GM12878 (cell line): ENCODE data around the gene PDZK1. TPM values are rescaled to one million over a fixed set of nuclear protein-coding genes. Genes with fewer than 3 reads are reported as not detected.
"Not testable (repeated sequence)": the region's sequence is repeated elsewhere in the genome, so short reads cannot be mapped to it uniquely, and the experiment has no call there.

ENCODE experiments used
- ATAC-seq: fragments of 200-7000 bp; cut with Tn5 transposase; 3 replicates; pipeline ENCODE4 v1.9.1; 2020; ENCODE audit warnings: mild to moderate bottlenecking, moderate library complexity
- BruUV-seq: library from RNA; stranded (reverse); fragments of 400-500 nt; replicated peaks from 2 replicates; lab custom pipeline; 2021; lab: Mats Ljungman, UMichigan
- CTCF ChIA-PET: fragments of 300-600 bp; sonication (Branson Sonifier 250); formaldehyde crosslinking; extraction: SDS; loops from one replicate; lab custom pipeline; 2021; ENCODE audit warnings: inconsistent platforms; lab: Yijun Ruan, JAX
- POLR2A ChIA-PET: fragments of 350-600 bp; formaldehyde crosslinking; extraction: SDS; loops from one replicate; lab custom pipeline; 2021; ENCODE audit warnings: inconsistent platforms; lab: Charles Lee
- RAD21 ChIA-PET: fragments of 300-600 bp; sonication (Branson Sonifier 250); formaldehyde crosslinking; loops from one replicate; lab custom pipeline; 2023; ENCODE audit warnings: antibody characterized with exemption; ENCODE audit not compliant: unreplicated experiment; lab: Charles Lee
- SMC1A ChIA-PET: fragments of 300-600 bp; sonication (Branson Sonifier 250); formaldehyde crosslinking; loops from one replicate; lab custom pipeline; 2023; ENCODE audit not compliant: unreplicated experiment, uncharacterized antibody; lab: Charles Lee
- DNase-seq: peaks from one replicate; pipeline ENCODE4 v3.0.0-alpha.2; 2011; ENCODE audit warnings: low read depth, low spot score
- FAIRE-seq: peaks from 3 replicates; lab custom pipeline; 2011; peaks lifted over from hg19 to GRCh38; lab: Jason Lieb, UNC
- H2AFZ ChIP-seq: 2 replicates; pipeline ENCODE4 v1.6.0; 2011; ENCODE audit warnings: low read depth, low read length, control low read depth; ENCODE audit not compliant: control insufficient read depth
- H3K27ac ChIP-seq: 2 replicates; pipeline ENCODE4 v1.5.1; 2011; ENCODE audit warnings: control low read depth; ENCODE audit not compliant: control insufficient read depth, insufficient read depth
- H3K27me3 ChIP-seq, 2 experiments: replicated peaks in 1 of 2; 2 replicates each; pipeline versions ENCODE4 v1.6.0 to v1.6.1; 2011; ENCODE audit warnings: low read length in 1 of 2; ENCODE audit not compliant: control insufficient read depth in 2 of 2, insufficient read depth in 2 of 2
- H3K36me3 ChIP-seq, 2 experiments: 2 replicates each; pipeline ENCODE4 v1.5.1; 2011; ENCODE audit warnings: low read length in 1 of 2; ENCODE audit not compliant: control insufficient read depth in 2 of 2, insufficient read depth in 2 of 2
- H3K4me1 ChIP-seq: 2 replicates; pipeline ENCODE4 v1.6.1; 2011; ENCODE audit warnings: mild to moderate bottlenecking, low read length, moderate library complexity, mixed read lengths; ENCODE audit not compliant: control insufficient read depth, insufficient read depth
- H3K4me2 ChIP-seq: 2 replicates; pipeline ENCODE4 v1.6.0; 2011; ENCODE audit warnings: control low read depth; ENCODE audit not compliant: control insufficient read depth, insufficient read depth
- H3K4me3 ChIP-seq: fragments of 200-600 bp; sonication (generic); 2 replicates; pipeline ENCODE4 v1.5.1; 2016
- H3K79me2 ChIP-seq: 2 replicates; pipeline ENCODE4 v1.6.0; 2011; ENCODE audit warnings: low read length; ENCODE audit not compliant: control insufficient read depth, insufficient read depth
- H3K9ac ChIP-seq: 2 replicates; pipeline ENCODE4 v1.8.0; 2011; ENCODE audit warnings: low read length, control low read depth, mixed read lengths; ENCODE audit not compliant: control insufficient read depth, insufficient read depth
- H3K9me3 ChIP-seq: replicated peaks from 3 replicates; pipeline ENCODE4 v1.5.1; 2011; ENCODE audit warnings: mild to moderate bottlenecking, low read length; ENCODE audit not compliant: control insufficient read depth, insufficient read depth
- H4K20me1 ChIP-seq: 2 replicates; pipeline ENCODE4 v1.6.0; 2011; ENCODE audit not compliant: control insufficient read depth, insufficient read depth
- WGBS: methylation state at CpG from one replicate; pipeline ENCODE4 v1.1.6; 2016; ENCODE audit warnings: low lambda C conversion rate; ENCODE audit not compliant: insufficient replicate concordance, insufficient coverage; ENCODE audit errors: missing lambda C conversion rate; 5-methylcytosine and 5-hydroxymethylcytosine counted together
- in situ Hi-C: fragments of 300-500 bp; cut with MboI; formaldehyde crosslinking; loops from 9 replicates; pipeline ENCODE4 v1.14.3; 2018; ENCODE audit warnings: mixed read lengths
- intact Hi-C: fragments of 100-400 bp; cut with micrococcal nuclease; formaldehyde crosslinking; loops from one replicate; pipeline ENCODE4 v1.14.2; 2022; ENCODE audit not compliant: unreplicated experiment
- polyA plus RNA-seq, 11 experiments: library from polyadenylated mRNA; depleted of rRNA in 4 of 11; unstranded in 6 of 11; stranded (reverse) in 5 of 11; fragments of >200 nt; fragmentation: Nextera tagmentation in 4 of 11; fragmentation: Illumina TruSeq in 1 of 11; extraction: Ambion mirVana in 4 of 11; extraction: Trizol in 1 of 11; gene quantifications; 1 replicate in 1 of 11; 2 replicates in 10 of 11; pipeline versions ENCODE4 v1.2.1 to v1.2.3, GENCODE V29; 2011 to 2016; ENCODE audit warnings: inconsistent platforms in 2 of 11, missing spikeins in 2 of 11, low read depth in 1 of 11
- total RNA-seq, 4 experiments: library from RNA; depleted of rRNA in 3 of 4; stranded (reverse); fragments of >200 nt in 3 of 4; fragmentation: Illumina TruSeq in 1 of 4; extraction: Trizol in 1 of 4; gene quantifications; 2 replicates each; pipeline versions ENCODE4 v1.2.1 to v1.2.3, GENCODE V29; 2013 to 2021

Gene PDZK1
- total and polyA plus RNA-seq, 10 of the 15 experiments (the other 5 are each of a cell fraction or from before 2014, with no cell fraction given), result 0.09 to 5.0 (median 0.31) TPM

DNA sequence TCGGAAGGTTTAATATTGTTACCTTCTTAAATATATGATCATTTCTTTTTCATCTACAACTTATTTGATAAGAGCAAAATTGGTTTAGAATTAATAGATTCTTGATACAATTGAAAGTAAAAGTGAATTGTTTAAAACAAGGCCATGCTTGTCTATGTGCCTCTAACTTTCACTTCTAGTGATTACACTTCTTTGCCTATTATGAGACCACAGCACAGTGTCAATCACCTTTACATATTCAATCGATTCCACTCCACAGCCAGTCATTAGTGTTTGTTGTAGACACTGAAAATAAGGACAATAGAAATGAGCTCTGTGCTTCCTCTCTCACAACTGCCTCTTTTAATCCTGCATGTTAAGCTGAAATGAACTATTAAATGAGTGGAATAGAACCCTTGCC, 65.3 kb downstream of the PDZK1 start:
- H3K27ac ChIP-seq, intact Hi-C loops, FAIRE-seq, RAD21 ChIA-PET, H3K79me2 ChIP-seq, BruUV-seq, CTCF ChIA-PET, H3K36me3 ChIP-seq, POLR2A ChIA-PET, SMC1A ChIA-PET, DNase-seq, H4K20me1 ChIP-seq, in situ Hi-C loops, H3K4me1 ChIP-seq, H3K4me3 ChIP-seq, H3K27me3 ChIP-seq, H3K9me3 ChIP-seq, H3K4me2 ChIP-seq, H3K9ac ChIP-seq, H2AFZ ChIP-seq: not testable (repeated sequence)
- 86% methylated on average over 1 of the region's 2 CpGs for WGBS
- ATAC-seq, result peak; percentile 81

DNA sequence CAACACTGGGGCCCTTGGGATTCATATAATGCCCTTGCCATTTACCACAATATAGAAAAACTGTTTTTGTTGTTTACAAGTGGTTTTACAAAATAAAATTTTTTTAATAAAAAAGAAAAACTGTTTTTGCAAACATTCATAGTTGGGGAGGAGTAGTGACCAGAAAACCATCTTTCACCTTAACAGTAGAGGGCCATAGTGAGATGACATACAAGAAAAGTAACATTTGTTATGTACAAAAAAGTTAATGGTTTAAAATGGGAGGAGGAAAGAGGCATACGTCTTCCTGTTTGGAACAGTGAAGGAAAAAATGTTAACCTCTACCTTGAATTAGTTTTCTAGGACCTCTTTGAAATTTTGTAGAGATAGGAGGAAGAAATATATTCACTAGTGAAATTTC, 70.9 kb downstream of the PDZK1 start:
- H3K4me2 ChIP-seq, SMC1A ChIA-PET, RAD21 ChIA-PET, H3K36me3 ChIP-seq, in situ Hi-C loops, FAIRE-seq, H3K27ac ChIP-seq, H3K9ac ChIP-seq, BruUV-seq, H3K79me2 ChIP-seq, H4K20me1 ChIP-seq, H3K4me3 ChIP-seq, H3K27me3 ChIP-seq, POLR2A ChIA-PET, H3K9me3 ChIP-seq, H3K4me1 ChIP-seq, H2AFZ ChIP-seq, ATAC-seq, DNase-seq: not testable (repeated sequence)
- CTCF ChIA-PET, result interaction anchor here (1.3 kb wide), 1 partner anchor 84 kb away, joined by 4 read pairs; no protein-coding TSS in a partner anchor
- intact Hi-C loops, result loop anchor here (5.0 kb wide), 1 partner anchor 86 kb away; no protein-coding TSS in a partner anchor
- 50% methylated on average over 1 of the region's 1 CpG for WGBS

DNA sequence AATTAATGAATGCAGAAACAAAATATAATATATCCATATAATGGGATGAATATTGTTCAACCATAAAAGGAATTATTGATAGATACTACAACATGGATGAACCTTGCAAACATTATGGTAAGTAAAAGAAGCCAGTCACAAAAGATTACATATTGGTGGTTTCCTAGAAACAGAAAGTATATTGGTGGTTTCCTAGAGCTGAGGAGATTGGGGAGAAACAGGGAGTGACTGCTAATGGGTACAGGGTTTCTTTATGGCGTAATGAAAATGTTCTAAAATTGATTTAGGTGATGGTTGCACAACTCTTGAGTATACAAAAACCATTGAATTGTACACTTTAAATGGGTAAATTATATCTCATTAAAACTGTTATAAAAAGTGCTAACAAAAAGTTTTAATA, 85.0 kb downstream of the PDZK1 start:
- ATAC-seq, H3K9me3 ChIP-seq, H4K20me1 ChIP-seq, FAIRE-seq, RAD21 ChIA-PET, H2AFZ ChIP-seq, H3K9ac ChIP-seq, CTCF ChIA-PET, SMC1A ChIA-PET, H3K79me2 ChIP-seq, H3K4me1 ChIP-seq, POLR2A ChIA-PET, in situ Hi-C loops, DNase-seq, H3K4me3 ChIP-seq, H3K4me2 ChIP-seq, H3K36me3 ChIP-seq, intact Hi-C loops, BruUV-seq, H3K27me3 ChIP-seq, H3K27ac ChIP-seq: not testable (repeated sequence)
- no CpG with 5 or more reads among the region's 1 CpG for WGBS

Other genes starting within 250 kb of the PDZK1 start
Only the 7 nearest of the 10 such genes appear.
- gene GPR89A, start 99.4 kb downstream of the PDZK1 start, total RNA-seq (2014; rRNA removed), result 30.6 and 35.8 TPM in 2 replicates
- 26.4 and 26.5 TPM in 2 replicates for gene GPR89A, start 99.4 kb downstream of the PDZK1 start, total RNA-seq (2014; rRNA removed; fragmentation: Illumina TruSeq; extraction: Trizol)
- 21.8 and 22.7 TPM in 2 replicates for gene GPR89A, start 99.4 kb downstream of the PDZK1 start, total RNA-seq (2021)
- 34.8 and 45.9 TPM in 2 replicates for gene GPR89A, start 99.4 kb downstream of the PDZK1 start, polyA plus RNA-seq (2011; rRNA removed)
- 27.4 and 35.5 TPM in 2 replicates for gene GPR89A, start 99.4 kb downstream of the PDZK1 start, polyA plus RNA-seq (2014; fragmentation: Illumina TruSeq; extraction: Trizol)
- gene GPR89A, start 99.4 kb downstream of the PDZK1 start, polyA plus RNA-seq (2014; fragmentation: Nextera tagmentation; extraction: Ambion mirVana), result 10 to 100 TPM; 15.0 to 16.8 TPM
- gene GPR89A, start 99.4 kb downstream of the PDZK1 start, polyA plus RNA-seq (2014; rRNA removed), result 17.3 and 22.4 TPM in 2 replicates
- 10 to 100 TPM; 32.1 to 34.6 TPM for gene GPR89A, start 99.4 kb downstream of the PDZK1 start, polyA plus RNA-seq (2016; fragmentation: Nextera tagmentation; extraction: Ambion mirVana)
- gene CD160, start 12.1 kb upstream of the PDZK1 start, total RNA-seq (2014; rRNA removed), result 0.06 TPM in 1 of 2 replicates, not detected in the other
- gene CD160, start 12.1 kb upstream of the PDZK1 start, total RNA-seq (2014; rRNA removed; fragmentation: Illumina TruSeq; extraction: Trizol), result not detected in 2 replicates
- not detected in 2 replicates for gene CD160, start 12.1 kb upstream of the PDZK1 start, total RNA-seq (2021)
- 1.1 and 2.3 TPM in 2 replicates for gene CD160, start 12.1 kb upstream of the PDZK1 start, polyA plus RNA-seq (2011; rRNA removed)
- 0.25 TPM in 1 of 2 replicates, not detected in the other for gene CD160, start 12.1 kb upstream of the PDZK1 start, polyA plus RNA-seq (2014; fragmentation: Illumina TruSeq; extraction: Trizol)
- under 1 TPM in 1 of 2 experiments, not detected in 1; 0.26 TPM for gene CD160, start 12.1 kb upstream of the PDZK1 start, polyA plus RNA-seq (2014; fragmentation: Nextera tagmentation; extraction: Ambion mirVana)
- 0.14 TPM in 1 of 2 replicates, not detected in the other for gene CD160, start 12.1 kb upstream of the PDZK1 start, polyA plus RNA-seq (2014; rRNA removed)
- gene CD160, start 12.1 kb upstream of the PDZK1 start, polyA plus RNA-seq (2016; fragmentation: Nextera tagmentation; extraction: Ambion mirVana), result under 1 TPM; 0.14 to 0.83 TPM
- gene RNF115, start 116.7 kb upstream of the PDZK1 start, total RNA-seq (2014; rRNA removed), result 13.0 and 13.8 TPM in 2 replicates
- 15.3 and 16.3 TPM in 2 replicates for gene RNF115, start 116.7 kb upstream of the PDZK1 start, total RNA-seq (2014; rRNA removed; fragmentation: Illumina TruSeq; extraction: Trizol)
- 11.6 and 12.8 TPM in 2 replicates for gene RNF115, start 116.7 kb upstream of the PDZK1 start, total RNA-seq (2021)
- gene RNF115, start 116.7 kb upstream of the PDZK1 start, polyA plus RNA-seq (2011; rRNA removed), result 22.0 and 24.8 TPM in 2 replicates
- 15.5 and 18.3 TPM in 2 replicates for gene RNF115, start 116.7 kb upstream of the PDZK1 start, polyA plus RNA-seq (2014; fragmentation: Illumina TruSeq; extraction: Trizol)
- 1 to 10 TPM; 3.4 to 5.4 TPM for gene RNF115, start 116.7 kb upstream of the PDZK1 start, polyA plus RNA-seq (2014; fragmentation: Nextera tagmentation; extraction: Ambion mirVana)
- gene RNF115, start 116.7 kb upstream of the PDZK1 start, polyA plus RNA-seq (2014; rRNA removed), result 10.3 and 11.0 TPM in 2 replicates
- gene RNF115, start 116.7 kb upstream of the PDZK1 start, polyA plus RNA-seq (2016; fragmentation: Nextera tagmentation; extraction: Ambion mirVana), result 10 to 100 TPM; 12.5 to 12.9 TPM
- 30.8 and 32.0 TPM in 2 replicates for gene POLR3C, start 116.8 kb upstream of the PDZK1 start, total RNA-seq (2014; rRNA removed)
- 34.8 and 35.1 TPM in 2 replicates for gene POLR3C, start 116.8 kb upstream of the PDZK1 start, total RNA-seq (2014; rRNA removed; fragmentation: Illumina TruSeq; extraction: Trizol)
- gene POLR3C, start 116.8 kb upstream of the PDZK1 start, total RNA-seq (2021), result 32.9 and 34.5 TPM in 2 replicates
- 40.4 and 41.3 TPM in 2 replicates for gene POLR3C, start 116.8 kb upstream of the PDZK1 start, polyA plus RNA-seq (2011; rRNA removed)
- gene POLR3C, start 116.8 kb upstream of the PDZK1 start, polyA plus RNA-seq (2014; fragmentation: Illumina TruSeq; extraction: Trizol), result 40.9 and 45.7 TPM in 2 replicates
- 10 to 100 TPM; 13.0 to 21.1 TPM for gene POLR3C, start 116.8 kb upstream of the PDZK1 start, polyA plus RNA-seq (2014; fragmentation: Nextera tagmentation; extraction: Ambion mirVana)
- 29.7 and 31.1 TPM in 2 replicates for gene POLR3C, start 116.8 kb upstream of the PDZK1 start, polyA plus RNA-seq (2014; rRNA removed)
- 10 to 100 TPM; 44.0 to 44.8 TPM for gene POLR3C, start 116.8 kb upstream of the PDZK1 start, polyA plus RNA-seq (2016; fragmentation: Nextera tagmentation; extraction: Ambion mirVana)
- gene NUDT17, start 138.3 kb upstream of the PDZK1 start, total RNA-seq (2014; rRNA removed), result 3.8 and 5.1 TPM in 2 replicates
- 2.8 and 2.9 TPM in 2 replicates for gene NUDT17, start 138.3 kb upstream of the PDZK1 start, total RNA-seq (2014; rRNA removed; fragmentation: Illumina TruSeq; extraction: Trizol)
- gene NUDT17, start 138.3 kb upstream of the PDZK1 start, total RNA-seq (2021), result 3.1 and 4.3 TPM in 2 replicates
- gene NUDT17, start 138.3 kb upstream of the PDZK1 start, polyA plus RNA-seq (2011; rRNA removed), result 3.0 and 4.4 TPM in 2 replicates
- gene NUDT17, start 138.3 kb upstream of the PDZK1 start, polyA plus RNA-seq (2014; fragmentation: Illumina TruSeq; extraction: Trizol), result 3.3 and 4.4 TPM in 2 replicates
- gene NUDT17, start 138.3 kb upstream of the PDZK1 start, polyA plus RNA-seq (2014; fragmentation: Nextera tagmentation; extraction: Ambion mirVana), result 1 to 10 TPM; 1.2 to 2.6 TPM
- 4.7 and 6.3 TPM in 2 replicates for gene NUDT17, start 138.3 kb upstream of the PDZK1 start, polyA plus RNA-seq (2014; rRNA removed)
- 1 to 10 TPM; 3.2 to 4.1 TPM for gene NUDT17, start 138.3 kb upstream of the PDZK1 start, polyA plus RNA-seq (2016; fragmentation: Nextera tagmentation; extraction: Ambion mirVana)
- 8.1 and 8.4 TPM in 2 replicates for gene PIAS3, start 151.7 kb upstream of the PDZK1 start, total RNA-seq (2014; rRNA removed)
- gene PIAS3, start 151.7 kb upstream of the PDZK1 start, total RNA-seq (2014; rRNA removed; fragmentation: Illumina TruSeq; extraction: Trizol), result 4.5 and 5.3 TPM in 2 replicates
- 9.7 and 10.1 TPM in 2 replicates for gene PIAS3, start 151.7 kb upstream of the PDZK1 start, total RNA-seq (2021)
- 7.0 and 11.1 TPM in 2 replicates for gene PIAS3, start 151.7 kb upstream of the PDZK1 start, polyA plus RNA-seq (2011; rRNA removed)
- 11.8 and 14.9 TPM in 2 replicates for gene PIAS3, start 151.7 kb upstream of the PDZK1 start, polyA plus RNA-seq (2014; fragmentation: Illumina TruSeq; extraction: Trizol)
- gene PIAS3, start 151.7 kb upstream of the PDZK1 start, polyA plus RNA-seq (2014; fragmentation: Nextera tagmentation; extraction: Ambion mirVana), result 1 to 10 TPM in 1 of 2 experiments, under 1 TPM in 1; 0.85 to 1.6 TPM
- gene PIAS3, start 151.7 kb upstream of the PDZK1 start, polyA plus RNA-seq (2014; rRNA removed), result 11.5 and 12.1 TPM in 2 replicates
- 10 to 100 TPM; 11.4 to 13.4 TPM for gene PIAS3, start 151.7 kb upstream of the PDZK1 start, polyA plus RNA-seq (2016; fragmentation: Nextera tagmentation; extraction: Ambion mirVana)
- not detected in 2 replicates for gene ANKRD35, start 178.5 kb upstream of the PDZK1 start, total RNA-seq (2014; rRNA removed)
- not detected in 2 replicates for gene ANKRD35, start 178.5 kb upstream of the PDZK1 start, total RNA-seq (2014; rRNA removed; fragmentation: Illumina TruSeq; extraction: Trizol)
- 0.08 TPM in 1 of 2 replicates, not detected in the other for gene ANKRD35, start 178.5 kb upstream of the PDZK1 start, total RNA-seq (2021)
- gene ANKRD35, start 178.5 kb upstream of the PDZK1 start, polyA plus RNA-seq (2011; rRNA removed), result 0.01 TPM in 1 of 2 replicates, not detected in the other
- not detected in 2 replicates for gene ANKRD35, start 178.5 kb upstream of the PDZK1 start, polyA plus RNA-seq (2014; fragmentation: Illumina TruSeq; extraction: Trizol)
- gene ANKRD35, start 178.5 kb upstream of the PDZK1 start, polyA plus RNA-seq (2014; fragmentation: Nextera tagmentation; extraction: Ambion mirVana), result not detected
- gene ANKRD35, start 178.5 kb upstream of the PDZK1 start, polyA plus RNA-seq (2014; rRNA removed), result not detected in 2 replicates
- gene ANKRD35, start 178.5 kb upstream of the PDZK1 start, polyA plus RNA-seq (2016; fragmentation: Nextera tagmentation; extraction: Ambion mirVana), result not detected